NCI-H1436 treated with DMSO at 0.1 percent for 48 hours (cell line): ENCODE data around the gene SORCS2.

ENCODE experiments used
- DNase-seq: peaks from one replicate; lab custom pipeline; 2025; lab: John Stamatoyannopoulos, UW

SORCS2 gene

GRCh38 chr4:7618361-7618760 is 426.0 kb downstream of the SORCS2 start:
- no peak for DNase-seq

GRCh38 chr4:7620086-7620813 is 427.9 kb downstream of the SORCS2 start:
- DNase-seq, result no peak

DNA sequence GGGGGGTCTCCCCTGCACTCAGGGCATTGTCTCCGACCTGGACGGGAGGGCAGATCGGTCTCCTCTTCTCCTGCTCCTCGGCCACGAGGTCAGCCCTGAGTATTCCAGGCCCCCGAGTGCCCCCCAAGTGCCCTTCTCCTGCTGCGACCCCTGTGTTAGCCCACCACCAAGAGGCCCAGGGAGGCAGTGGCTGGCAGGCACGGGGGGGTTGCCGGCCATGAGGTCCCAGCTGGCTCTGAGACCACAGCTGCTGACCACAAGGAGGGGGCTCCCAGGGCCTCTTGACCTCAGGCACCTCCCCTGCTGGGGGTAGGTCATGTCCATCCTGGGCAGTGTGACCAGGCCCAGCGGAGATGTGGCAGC is 428.5 kb downstream of the SORCS2 start:
- DNase-seq, result no peak

DNA sequence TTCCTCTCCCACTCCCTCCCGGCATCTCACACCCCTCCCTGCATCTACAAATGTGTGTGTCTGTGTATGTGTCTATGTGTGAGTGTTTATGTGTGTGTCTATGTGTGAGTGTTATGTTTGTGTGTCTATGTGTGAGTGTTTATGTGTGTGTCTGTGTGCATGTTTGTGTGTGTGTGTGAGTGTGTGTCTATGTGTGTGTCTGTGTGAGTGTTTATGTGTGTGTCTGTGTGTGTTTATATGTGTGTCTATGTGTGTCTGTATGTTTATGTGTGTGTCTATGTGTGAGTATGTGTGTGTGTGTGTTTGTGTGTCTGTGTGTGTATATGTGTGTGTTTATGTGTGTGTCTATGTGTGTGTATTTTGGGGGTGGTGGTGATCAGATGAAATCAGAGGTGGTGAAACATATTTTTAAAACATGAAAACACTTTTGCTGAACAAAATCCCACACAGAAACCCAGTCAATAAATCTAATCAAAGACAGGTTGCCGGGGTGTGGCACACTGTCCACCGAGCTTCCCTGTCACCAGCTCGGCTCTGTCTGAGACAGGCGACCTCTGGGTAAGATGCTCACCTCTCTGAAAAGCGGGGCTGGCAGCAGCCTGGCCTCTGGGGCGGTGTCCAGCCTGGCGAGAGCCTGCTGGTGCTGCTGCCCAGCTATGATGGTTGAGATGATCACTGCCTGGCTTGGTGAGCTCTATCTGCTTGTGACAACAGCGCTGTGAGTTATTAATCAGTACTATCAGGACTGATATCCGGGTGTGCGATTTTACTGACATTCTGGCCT is 429.1 kb downstream of the SORCS2 start:
- no peak for DNase-seq

GRCh38 chr4:7622371-7622770 is 430.0 kb downstream of the SORCS2 start:
- DNase-seq, result no peak

GRCh38 chr4:7623468-7623867 is 431.1 kb downstream of the SORCS2 start:
- no peak for DNase-seq

- DNase-seq, result no peak
These were observed 432.1 kb downstream of the SORCS2 start for GRCh38 chr4:7624396-7624980.

DNA sequence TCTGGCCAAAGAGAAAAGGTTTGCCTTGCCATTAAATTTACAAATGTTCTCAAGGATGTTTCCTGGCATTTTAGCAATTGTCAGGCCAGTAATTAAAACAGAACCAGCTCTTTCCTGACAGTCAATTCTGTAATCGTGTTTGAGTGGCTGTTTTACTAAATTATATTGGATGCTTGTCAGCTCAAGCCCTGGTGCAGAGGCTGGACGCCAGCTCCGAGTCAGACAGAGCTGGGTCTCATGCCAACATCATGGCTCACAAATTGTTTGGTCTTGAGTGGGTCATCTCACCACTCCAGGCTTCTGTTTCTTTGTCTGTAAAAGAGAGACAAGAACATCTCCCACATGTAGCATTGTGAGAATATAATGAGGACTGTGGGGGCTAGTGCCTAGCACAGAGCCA is 432.7 kb downstream of the SORCS2 start:
- no peak for DNase-seq

DNA sequence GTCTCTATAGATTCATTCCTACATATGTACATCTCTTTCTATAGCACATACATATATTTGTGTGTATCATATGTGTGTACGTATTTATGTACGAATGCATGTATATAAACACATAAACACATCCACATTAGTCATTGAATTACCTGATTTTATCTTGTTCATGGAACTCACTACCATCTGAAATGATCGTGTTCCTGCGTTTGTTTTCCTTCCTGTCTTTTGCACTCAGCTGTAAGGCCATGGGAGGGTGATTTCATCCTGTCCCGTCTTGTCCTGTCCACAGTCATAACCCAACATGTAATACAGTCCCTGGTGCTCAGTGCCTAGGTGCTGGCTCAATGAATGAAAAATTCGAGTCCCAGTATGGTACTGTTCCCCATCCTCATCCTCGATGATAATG is 434.2 kb downstream of the SORCS2 start:
- DNase-seq, result no peak

GRCh38 chr4:7627251-7628250 is 435.2 kb downstream of the SORCS2 start:
- DNase-seq, result no peak

DNA sequence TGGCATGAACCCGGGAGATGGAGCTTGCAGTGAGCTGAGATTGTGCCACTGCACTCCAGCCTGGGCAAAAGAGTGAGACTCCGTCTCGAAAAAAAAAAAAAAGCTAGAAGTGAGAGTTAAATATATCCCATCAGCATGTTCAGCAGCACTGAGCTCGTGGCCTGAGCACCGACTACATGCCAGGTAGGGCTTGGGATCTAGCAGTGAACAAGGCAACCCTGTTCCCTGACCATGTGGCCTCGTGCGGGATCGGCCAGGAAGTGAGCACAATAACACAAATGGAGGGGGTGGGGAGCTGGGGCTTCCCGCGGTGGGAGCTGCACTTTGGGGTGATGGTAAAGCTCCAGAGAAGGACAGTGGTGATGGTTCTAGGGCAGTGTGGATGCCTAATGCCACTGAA is 436.1 kb downstream of the SORCS2 start:
- no peak for DNase-seq

DNA sequence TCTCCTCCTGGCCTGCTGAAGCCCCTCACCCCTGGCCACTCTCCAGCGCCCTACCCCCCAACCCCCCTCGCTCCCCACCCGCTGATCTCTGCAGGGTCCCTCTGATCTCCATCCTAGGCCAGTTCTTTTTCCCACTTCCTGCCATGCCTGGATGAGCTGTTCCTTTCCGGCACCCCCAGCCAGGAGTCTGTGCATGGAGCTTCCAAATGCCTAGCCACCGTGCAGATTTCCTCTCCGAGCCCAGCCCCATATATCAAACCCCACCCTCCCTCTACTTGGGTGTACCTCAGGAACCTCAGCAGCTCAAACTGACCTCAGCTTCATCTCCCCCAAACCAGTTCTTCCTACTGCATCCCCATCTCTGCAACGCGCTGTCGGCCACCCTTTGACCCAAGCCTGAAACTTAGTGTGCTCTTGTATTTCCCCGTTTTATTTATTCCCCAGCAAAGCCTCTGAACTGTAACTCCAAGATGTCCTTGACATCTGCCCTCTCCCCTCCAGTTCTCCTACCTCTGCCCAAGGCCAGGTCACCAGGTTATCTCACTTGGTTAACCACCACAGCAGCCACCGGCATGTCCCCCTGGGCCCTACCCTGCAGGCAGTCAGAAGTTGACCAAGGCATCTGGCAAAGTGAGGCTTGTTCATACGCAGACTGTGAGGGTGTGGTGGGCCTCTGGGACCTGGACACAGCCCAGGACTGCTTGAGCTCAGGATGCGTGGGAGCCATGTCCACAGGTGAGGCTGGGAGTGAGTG is 437.3 kb downstream of the SORCS2 start:
- no peak for DNase-seq

DNA sequence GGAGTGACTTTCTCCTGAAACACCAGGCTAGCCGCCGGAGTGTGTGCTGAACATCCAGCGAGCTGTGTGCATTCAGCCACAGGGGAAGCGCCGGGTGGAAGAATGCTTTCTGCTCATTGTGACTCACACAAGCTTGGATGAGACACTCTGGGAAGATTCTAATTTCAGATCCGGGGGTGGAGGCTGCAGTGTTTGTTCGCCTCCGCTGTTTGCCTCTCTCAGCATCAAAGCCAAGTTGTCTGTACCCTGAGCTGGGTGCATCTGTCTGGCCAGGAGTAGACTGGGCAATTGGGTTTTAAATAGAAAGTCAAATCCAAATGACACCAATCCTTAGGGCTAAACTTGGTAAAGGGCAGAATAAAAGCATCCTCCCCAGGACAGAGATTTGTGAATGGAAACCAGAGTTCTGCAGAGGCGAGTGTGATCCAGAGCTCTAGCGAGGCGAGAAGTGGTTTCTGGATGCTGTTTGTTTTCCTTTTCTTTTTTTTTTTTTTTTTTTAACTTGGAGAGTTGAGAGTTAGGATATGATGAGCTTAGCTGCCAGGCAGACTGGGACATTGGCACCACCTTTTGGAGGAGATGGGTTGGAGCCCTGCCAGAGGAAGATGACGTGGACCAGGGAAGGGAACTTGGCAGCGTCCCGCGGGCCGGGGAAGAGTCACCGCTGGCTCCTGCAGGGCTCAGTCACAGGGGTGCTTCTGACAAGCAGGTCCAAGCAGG is 438.4 kb downstream of the SORCS2 start:
- no peak for DNase-seq

DNA sequence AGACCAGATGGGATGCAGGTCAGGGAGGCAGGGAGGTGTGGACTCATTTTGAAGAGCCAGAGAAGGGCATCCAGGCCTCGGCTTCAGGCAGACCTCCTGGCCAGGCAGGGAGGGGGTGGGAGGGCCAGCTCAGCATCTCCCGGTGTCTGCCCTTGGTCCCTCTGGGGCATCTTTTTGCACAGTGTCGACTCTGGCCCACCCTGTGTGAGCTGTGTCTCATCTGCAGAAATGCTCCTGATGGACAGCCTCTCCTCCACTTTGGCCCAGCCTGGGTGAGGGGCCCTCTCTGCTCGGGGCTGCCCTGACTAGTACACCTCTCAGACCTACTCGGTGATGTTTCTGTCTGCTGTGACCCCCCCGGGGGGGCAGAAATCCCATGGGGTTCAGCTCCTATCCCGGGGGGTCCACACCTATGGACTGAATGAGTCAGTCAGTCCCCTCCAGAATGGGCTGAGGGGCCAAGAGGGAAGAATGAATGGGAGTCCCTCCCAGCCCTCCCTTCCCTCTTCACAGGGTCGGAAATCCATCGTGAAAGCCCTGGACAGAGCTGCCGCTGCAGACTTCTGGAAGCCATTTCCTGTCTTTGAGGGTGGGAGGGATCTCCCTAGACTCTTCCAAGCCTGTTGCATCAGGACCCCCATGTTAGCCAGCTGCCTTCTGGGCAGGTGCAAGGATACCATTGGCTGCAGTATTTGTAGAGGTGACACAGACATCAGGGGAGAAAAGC is 439.1 kb downstream of the SORCS2 start:
- no peak for DNase-seq

DNA sequence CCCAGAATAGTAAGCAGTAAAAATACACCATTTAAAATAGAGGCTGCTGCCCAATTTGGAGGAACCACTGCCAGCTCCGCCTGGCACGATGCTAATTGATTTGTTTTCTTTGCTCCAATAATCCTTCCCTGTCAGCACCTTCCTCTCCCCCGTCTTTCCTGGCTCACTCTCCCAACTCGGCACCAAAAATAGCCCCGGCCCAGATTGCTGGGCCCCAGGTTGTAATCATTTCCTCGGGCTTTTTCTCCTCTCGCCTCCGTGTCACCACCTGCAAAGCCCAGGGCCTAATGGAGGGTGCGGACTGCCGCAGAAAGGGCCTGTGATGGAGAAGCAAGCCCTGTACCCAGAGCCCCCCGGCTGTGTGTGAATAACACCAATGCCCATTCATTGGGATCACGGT is 440.0 kb downstream of the SORCS2 start:
- DNase-seq, result no peak

- DNase-seq, result no peak
These were observed 440.6 kb downstream of the SORCS2 start for GRCh38 chr4:7632971-7633370.

DNA sequence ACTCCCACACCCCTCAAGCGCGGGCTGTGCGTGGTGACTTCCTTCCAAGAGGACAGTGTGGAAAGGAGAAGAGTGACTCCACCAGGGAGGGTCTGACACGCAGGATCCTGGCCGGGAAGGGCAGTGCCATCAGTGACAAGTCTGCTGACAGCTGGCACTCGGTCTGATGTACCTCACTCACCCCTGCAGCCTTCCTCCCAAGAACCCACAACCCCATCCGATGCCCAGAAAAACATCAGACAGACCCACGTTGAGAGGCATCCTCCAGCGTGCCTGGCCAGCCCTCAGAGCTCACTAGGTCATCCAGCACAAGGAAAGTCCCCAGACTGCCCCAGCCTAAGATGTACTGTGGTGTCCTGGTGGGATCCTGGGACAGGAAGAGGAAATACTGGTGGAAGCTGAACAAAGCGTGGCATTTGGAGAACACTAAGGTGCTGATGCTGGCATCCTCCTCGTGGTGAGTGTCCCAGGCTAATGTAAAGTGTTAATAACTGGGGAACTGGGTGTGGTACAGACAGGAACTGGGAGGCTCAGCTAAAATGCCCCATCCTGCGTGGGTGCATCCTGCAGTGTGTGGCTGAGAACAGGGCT is 442.4 kb downstream of the SORCS2 start:
- DNase-seq, result no peak

GRCh38 chr4:7635445-7636239 is 443.3 kb downstream of the SORCS2 start:
- no peak for DNase-seq

GRCh38 chr4:7636240-7636508 is 443.8 kb downstream of the SORCS2 start:
- no peak for DNase-seq
